Measurements from ENCODE around the gene WFIKKN2. TPM values are rescaled to one million over a fixed set of nuclear protein-coding genes. Genes with fewer than 3 reads are reported as not detected.
A peak's percentile ranks its signal among the peaks of the same experiment; 100 is the strongest.

The WFIKKN2 gene
- total RNA-seq, 1 donor from 2014 or later = 0.07 TPM

DNA sequence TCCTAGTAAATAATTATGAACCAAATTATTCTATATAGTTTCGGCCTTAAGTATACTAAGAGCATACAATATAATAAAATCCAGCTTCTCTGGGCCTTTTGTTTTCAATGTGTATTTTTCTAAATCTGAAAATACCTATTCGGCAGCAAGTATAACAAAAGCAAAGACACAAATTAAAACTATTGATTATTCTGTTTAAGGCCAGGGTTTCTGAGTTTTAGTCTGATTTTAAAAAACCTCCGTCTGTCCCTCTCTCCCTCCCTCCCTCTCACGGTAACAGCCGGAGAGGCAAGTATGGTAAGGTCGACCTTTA lies 29.3 kb downstream of the WFIKKN2 start:
- no peaks in the 10 kb centered on the region for H3K9me3 Mint-ChIP-seq (ENCODE audit: unreplicated experiment)
- H3K27ac ChIP-seq (ENCODE audit: low read depth, low read length) = peak overlapping the region; percentile 50
- peaks cover 20% of the 10 kb centered on the region for H3K4me1 Mint-ChIP-seq (ENCODE audit: low read depth, unreplicated experiment)
- peak overlapping the region; percentile 89 for H3K9ac ChIP-seq (ENCODE audit: low read length)
- peak overlapping the region; percentile 85 for H3K4me2 ChIP-seq (ENCODE audit: low read length)
- peak overlapping the region; percentile 1 for H2AFZ ChIP-seq (ENCODE audit: low read depth, low read length)
- H3K9me3 ChIP-seq (ENCODE audit: insufficient read depth, low read depth, low read length) = no peaks in the 10 kb centered on the region
- H3K27me3 ChIP-seq (ENCODE audit: insufficient read depth, low read length) = no peaks in the 10 kb centered on the region
- H3K4me3 ChIP-seq (ENCODE audit: insufficient read depth, low read depth, low read length) = peak overlapping the region; percentile 92
- H3K79me2 ChIP-seq (ENCODE audit: insufficient read depth, low read length) = peaks cover 33% of the 10 kb centered on the region
- H3K4me3 Mint-ChIP-seq (ENCODE audit: unreplicated experiment) = peak overlapping the region; percentile 99
- no peak for FAIRE-seq
- no peak for DNase-seq (ENCODE audit: low read depth)
- no peaks in the 10 kb centered on the region for H3K27me3 Mint-ChIP-seq (ENCODE audit: low read depth, unreplicated experiment)
- peaks cover 32% of the 10 kb centered on the region for H4K20me1 ChIP-seq (ENCODE audit: insufficient read depth, low read length)
- peaks cover 26% of the 10 kb centered on the region for H3K4me1 ChIP-seq (ENCODE audit: insufficient read depth, low read length)
- TF ChIP-seq EZH2 (IDR thresholded peaks at IDR 0.05; ENCODE audit: insufficient read depth, low read length) = no peak
- TF ChIP-seq, protein P1, sequence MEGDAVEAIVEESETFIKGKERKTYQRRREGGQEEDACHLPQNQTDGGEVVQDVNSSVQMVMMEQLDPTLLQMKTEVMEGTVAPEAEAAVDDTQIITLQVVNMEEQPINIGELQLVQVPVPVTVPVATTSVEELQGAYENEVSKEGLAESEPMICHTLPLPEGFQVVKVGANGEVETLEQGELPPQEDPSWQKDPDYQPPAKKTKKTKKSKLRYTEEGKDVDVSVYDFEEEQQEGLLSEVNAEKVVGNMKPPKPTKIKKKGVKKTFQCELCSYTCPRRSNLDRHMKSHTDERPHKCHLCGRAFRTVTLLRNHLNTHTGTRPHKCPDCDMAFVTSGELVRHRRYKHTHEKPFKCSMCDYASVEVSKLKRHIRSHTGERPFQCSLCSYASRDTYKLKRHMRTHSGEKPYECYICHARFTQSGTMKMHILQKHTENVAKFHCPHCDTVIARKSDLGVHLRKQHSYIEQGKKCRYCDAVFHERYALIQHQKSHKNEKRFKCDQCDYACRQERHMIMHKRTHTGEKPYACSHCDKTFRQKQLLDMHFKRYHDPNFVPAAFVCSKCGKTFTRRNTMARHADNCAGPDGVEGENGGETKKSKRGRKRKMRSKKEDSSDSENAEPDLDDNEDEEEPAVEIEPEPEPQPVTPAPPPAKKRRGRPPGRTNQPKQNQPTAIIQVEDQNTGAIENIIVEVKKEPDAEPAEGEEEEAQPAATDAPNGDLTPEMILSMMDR (IDR thresholded peaks at IDR 0.05; ENCODE audit: insufficient read depth, low read depth, low read length) = no peak
- peaks cover 4% of the 10 kb centered on the region for H3K36me3 ChIP-seq (ENCODE audit: insufficient read depth, low read length)
- H3K36me3 Mint-ChIP-seq (ENCODE audit: low read depth, unreplicated experiment) = peaks cover 3% of the 10 kb centered on the region
- peak overlapping the region; percentile 96 for H3K27ac Mint-ChIP-seq (ENCODE audit: unreplicated experiment)

GRCh38 chr17:50865060-50865867 lies 29.9 kb downstream of the WFIKKN2 start:
- peak overlapping the region; percentile 85 for H3K4me2 ChIP-seq (ENCODE audit: low read length)
- H3K27ac ChIP-seq (ENCODE audit: low read depth, low read length) = peak overlapping the region; percentile 50
- peak overlapping the region; percentile 89 for H3K9ac ChIP-seq (ENCODE audit: low read length)
- Mint-ChIP-seq H3K4me1 (ENCODE audit: low read depth, unreplicated experiment) (peaks cover 20% of the 10 kb centered on the region), H3K27ac (ENCODE audit: unreplicated experiment) (peak overlapping the region; percentile 96), H3K4me3 (ENCODE audit: unreplicated experiment) (peak overlapping the region; percentile 99), H3K27me3 (ENCODE audit: low read depth, unreplicated experiment) (no peaks in the 10 kb centered on the region), H3K9me3 (ENCODE audit: unreplicated experiment) (no peaks in the 10 kb centered on the region), H3K36me3 (ENCODE audit: low read depth, unreplicated experiment) (peaks cover 3% of the 10 kb centered on the region)
- TF ChIP-seq, protein P1 (IDR thresholded peaks at IDR 0.05; ENCODE audit: insufficient read depth, low read depth, low read length) = no peak
- no peak for TF ChIP-seq EZH2 (IDR thresholded peaks at IDR 0.05; ENCODE audit: insufficient read depth, low read length)
- H3K9me3 ChIP-seq (ENCODE audit: insufficient read depth, low read depth, low read length) = no peaks in the 10 kb centered on the region
- peak overlapping the region; percentile 92 for H3K4me3 ChIP-seq (ENCODE audit: insufficient read depth, low read depth, low read length)
- peaks cover 32% of the 10 kb centered on the region for H4K20me1 ChIP-seq (ENCODE audit: insufficient read depth, low read length)
- DNase-seq (ENCODE audit: low read depth) = peak; percentile 37
- peaks cover 4% of the 10 kb centered on the region for H3K36me3 ChIP-seq (ENCODE audit: insufficient read depth, low read length)
- peaks cover 33% of the 10 kb centered on the region for H3K79me2 ChIP-seq (ENCODE audit: insufficient read depth, low read length)
- no peaks in the 10 kb centered on the region for H3K27me3 ChIP-seq (ENCODE audit: insufficient read depth, low read length)
- peak overlapping the region; percentile 1 for H2AFZ ChIP-seq (ENCODE audit: low read depth, low read length)
- H3K4me1 ChIP-seq (ENCODE audit: insufficient read depth, low read length) = peaks cover 26% of the 10 kb centered on the region
- no peak for FAIRE-seq

DNA sequence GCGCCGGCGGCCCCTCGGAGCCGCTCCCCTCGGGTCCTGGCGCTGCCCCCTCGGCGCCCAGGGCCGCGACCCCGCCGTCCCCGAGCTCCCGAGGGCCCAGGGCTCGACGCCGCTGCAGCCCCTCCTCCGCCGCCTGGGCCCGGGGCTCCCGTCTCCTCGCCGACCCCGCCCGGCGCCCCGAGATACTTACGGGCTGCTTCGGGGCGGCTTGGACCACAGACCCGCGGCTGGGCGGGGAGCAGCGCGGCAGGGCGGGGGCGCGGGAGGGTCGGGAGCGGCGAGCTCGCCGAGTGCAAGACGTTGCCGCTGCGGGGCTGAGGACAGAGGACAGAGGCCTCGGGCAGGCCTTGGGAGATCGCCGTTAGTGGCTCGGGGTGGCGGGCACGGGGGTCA lies 30.5 kb downstream of the WFIKKN2 start:
- H3K36me3 Mint-ChIP-seq (ENCODE audit: low read depth, unreplicated experiment) = peaks cover 3% of the 10 kb centered on the region
- Histone ChIP-seq H3K4me2 (ENCODE audit: low read length) (peak overlapping the region; percentile 85), H3K9ac (ENCODE audit: low read length) (peak overlapping the region; percentile 89), H3K27ac (ENCODE audit: low read depth, low read length) (peak overlapping the region; percentile 50), H2AFZ (ENCODE audit: low read depth, low read length) (no peak overlapping the region), H4K20me1 (ENCODE audit: insufficient read depth, low read length) (peaks cover 32% of the 10 kb centered on the region), H3K36me3 (ENCODE audit: insufficient read depth, low read length) (peaks cover 4% of the 10 kb centered on the region), H3K27me3 (ENCODE audit: insufficient read depth, low read length) (no peaks in the 10 kb centered on the region), H3K4me1 (ENCODE audit: insufficient read depth, low read length) (peaks cover 26% of the 10 kb centered on the region), H3K79me2 (ENCODE audit: insufficient read depth, low read length) (peaks cover 33% of the 10 kb centered on the region), H3K4me3 (ENCODE audit: insufficient read depth, low read depth, low read length) (peak overlapping the region; percentile 92), H3K9me3 (ENCODE audit: insufficient read depth, low read depth, low read length) (no peaks in the 10 kb centered on the region)
- TF ChIP-seq, protein P1 (IDR thresholded peaks at IDR 0.05; ENCODE audit: insufficient read depth, low read depth, low read length) = no peak
- H3K27me3 Mint-ChIP-seq (ENCODE audit: low read depth, unreplicated experiment) = no peaks in the 10 kb centered on the region
- H3K4me3 Mint-ChIP-seq (ENCODE audit: unreplicated experiment) = peak overlapping the region; percentile 82
- FAIRE-seq = no peak
- H3K4me1 Mint-ChIP-seq (ENCODE audit: low read depth, unreplicated experiment) = peaks cover 20% of the 10 kb centered on the region
- DNase-seq (ENCODE audit: low read depth) = no peak
- H3K9me3 Mint-ChIP-seq (ENCODE audit: unreplicated experiment) = no peaks in the 10 kb centered on the region
- no peak overlapping the region for H3K27ac Mint-ChIP-seq (ENCODE audit: unreplicated experiment)
